Measurements from ENCODE around the gene CADPS.

DNA sequence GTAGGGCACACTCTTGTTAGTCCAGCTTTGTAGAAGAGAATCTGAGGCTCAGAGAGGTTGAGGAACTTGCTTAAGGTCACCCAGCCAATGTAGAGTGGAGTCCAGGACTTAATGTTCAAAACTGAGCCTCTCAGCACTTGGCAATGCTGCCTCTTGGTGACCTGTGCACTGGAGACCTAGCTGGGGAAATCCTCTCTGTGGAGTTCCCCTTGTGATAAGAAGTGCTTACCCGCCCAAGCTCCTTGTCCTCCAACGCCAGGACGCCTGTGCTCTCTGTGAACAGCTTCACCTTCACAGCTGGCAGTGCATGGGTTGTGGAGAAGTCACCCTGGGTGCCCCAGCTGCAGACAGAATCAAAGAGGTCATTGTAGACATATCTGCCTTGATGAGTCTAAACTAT, 282.8 kb downstream of the CADPS start:
- TF ChIP-seq, protein P1, sequence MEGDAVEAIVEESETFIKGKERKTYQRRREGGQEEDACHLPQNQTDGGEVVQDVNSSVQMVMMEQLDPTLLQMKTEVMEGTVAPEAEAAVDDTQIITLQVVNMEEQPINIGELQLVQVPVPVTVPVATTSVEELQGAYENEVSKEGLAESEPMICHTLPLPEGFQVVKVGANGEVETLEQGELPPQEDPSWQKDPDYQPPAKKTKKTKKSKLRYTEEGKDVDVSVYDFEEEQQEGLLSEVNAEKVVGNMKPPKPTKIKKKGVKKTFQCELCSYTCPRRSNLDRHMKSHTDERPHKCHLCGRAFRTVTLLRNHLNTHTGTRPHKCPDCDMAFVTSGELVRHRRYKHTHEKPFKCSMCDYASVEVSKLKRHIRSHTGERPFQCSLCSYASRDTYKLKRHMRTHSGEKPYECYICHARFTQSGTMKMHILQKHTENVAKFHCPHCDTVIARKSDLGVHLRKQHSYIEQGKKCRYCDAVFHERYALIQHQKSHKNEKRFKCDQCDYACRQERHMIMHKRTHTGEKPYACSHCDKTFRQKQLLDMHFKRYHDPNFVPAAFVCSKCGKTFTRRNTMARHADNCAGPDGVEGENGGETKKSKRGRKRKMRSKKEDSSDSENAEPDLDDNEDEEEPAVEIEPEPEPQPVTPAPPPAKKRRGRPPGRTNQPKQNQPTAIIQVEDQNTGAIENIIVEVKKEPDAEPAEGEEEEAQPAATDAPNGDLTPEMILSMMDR (conservative IDR thresholded peaks at IDR 0.05; ENCODE audit: low read depth, low read length): no peak
- no peak for TF ChIP-seq EZH2 (IDR thresholded peaks at IDR 0.05; ENCODE audit: borderline replicate concordance, low read depth, low read length, poor library complexity, severe bottlenecking)

Data from A673 (cell line).